ENCODE measurements around the gene KRT7.
"Not testable (repeated sequence)": the region's sequence is repeated elsewhere in the genome, so short reads cannot be mapped to it uniquely, and the experiment has no call there.

KRT7 gene

GRCh38 chr12:52280796-52281560, 47.9 kb downstream of the KRT7 start:
- DNase-seq = no peak

- no peak for DNase-seq
Measured at GRCh38 chr12:52284562-52285171, 51.6 kb downstream of the KRT7 start.

GRCh38 chr12:52285172-52285745, 52.2 kb downstream of the KRT7 start:
- DNase-seq = no peak

GRCh38 chr12:52285851-52286530, 52.9 kb downstream of the KRT7 start:
- no peak for DNase-seq

- DNase-seq = not testable (repeated sequence)
Measured at GRCh38 chr12:52286857-52287785, 54.1 kb downstream of the KRT7 start.

GRCh38 chr12:52287816-52288805, 55.1 kb downstream of the KRT7 start:
- DNase-seq = not testable (repeated sequence)

GRCh38 chr12:52290483-52291134, 57.6 kb downstream of the KRT7 start:
- DNase-seq = not testable (repeated sequence)

GRCh38 chr12:52291267-52291935, 58.4 kb downstream of the KRT7 start, which contains the start of gene KRT81:
Gene KRT81 (minus strand): TSS chr12:52291534. CDS start chr12:52291465, 69 bp downstream.
- no peak for DNase-seq

- DNase-seq = no peak
Measured at GRCh38 chr12:52293926-52294325, 60.9 kb downstream of the KRT7 start.

GRCh38 chr12:52294803-52295202, 61.8 kb downstream of the KRT7 start:
- DNase-seq = no peak

GRCh38 chr12:52295663-52296062, 62.6 kb downstream of the KRT7 start:
- no peak for DNase-seq

GRCh38 chr12:52296572-52297215, 63.7 kb downstream of the KRT7 start:
- DNase-seq = no peak

All from NCI-H1694 treated with DMSO at 0.1 percent for 48 hours (cell line).